Stomach (tissue), 4 donors: ENCODE data around the gene CCDC14.

Source experiments
- EP300 ChIP-seq: sonication (generic); formaldehyde crosslinking; IDR thresholded peaks from one replicate; pipeline ENCODE4 v1.6.1; 2017; ENCODE audit warnings: antibody characterized with exemption
- POLR2A ChIP-seq, 4 donors: fragments of 450-650 bp; IDR thresholded peaks; one replicate each; pipeline ENCODE4 v1.6.1; 2016; ENCODE audit warnings: antibody characterized with exemption in 4 of 4, control low read depth in 2 of 4, mild to moderate bottlenecking in 1 of 4, moderate library complexity in 1 of 4
- POLR2AphosphoS5 ChIP-seq, 3 donors: sonication (generic); formaldehyde crosslinking; IDR thresholded peaks; one replicate each; pipeline ENCODE4 v1.6.1; 2016; ENCODE audit warnings: antibody characterized with exemption in 3 of 3
- TF ChIP-seq, protein P1 (sequence below), 7 experiments: fragments of 450-650 bp in 4 of 7; fragments of 200-600 bp in 3 of 7; sonication (generic) in 3 of 7; IDR thresholded peaks; one replicate each; pipeline ENCODE4 v1.5.1; 2016 to 2019; ENCODE audit warnings: antibody characterized with exemption in 7 of 7, control low read depth in 2 of 7, mild to moderate bottlenecking in 1 of 7

GRCh38 chr3:123920383-123920782, 40.6 kb downstream of the CCDC14 start:
- TF ChIP-seq, protein P1, sequence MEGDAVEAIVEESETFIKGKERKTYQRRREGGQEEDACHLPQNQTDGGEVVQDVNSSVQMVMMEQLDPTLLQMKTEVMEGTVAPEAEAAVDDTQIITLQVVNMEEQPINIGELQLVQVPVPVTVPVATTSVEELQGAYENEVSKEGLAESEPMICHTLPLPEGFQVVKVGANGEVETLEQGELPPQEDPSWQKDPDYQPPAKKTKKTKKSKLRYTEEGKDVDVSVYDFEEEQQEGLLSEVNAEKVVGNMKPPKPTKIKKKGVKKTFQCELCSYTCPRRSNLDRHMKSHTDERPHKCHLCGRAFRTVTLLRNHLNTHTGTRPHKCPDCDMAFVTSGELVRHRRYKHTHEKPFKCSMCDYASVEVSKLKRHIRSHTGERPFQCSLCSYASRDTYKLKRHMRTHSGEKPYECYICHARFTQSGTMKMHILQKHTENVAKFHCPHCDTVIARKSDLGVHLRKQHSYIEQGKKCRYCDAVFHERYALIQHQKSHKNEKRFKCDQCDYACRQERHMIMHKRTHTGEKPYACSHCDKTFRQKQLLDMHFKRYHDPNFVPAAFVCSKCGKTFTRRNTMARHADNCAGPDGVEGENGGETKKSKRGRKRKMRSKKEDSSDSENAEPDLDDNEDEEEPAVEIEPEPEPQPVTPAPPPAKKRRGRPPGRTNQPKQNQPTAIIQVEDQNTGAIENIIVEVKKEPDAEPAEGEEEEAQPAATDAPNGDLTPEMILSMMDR (IDR thresholded peaks at IDR 0.05): no peak
- TF ChIP-seq POLR2A (IDR thresholded peaks at IDR 0.05): no peak
- no peak for TF ChIP-seq POLR2AphosphoS5 (IDR thresholded peaks at IDR 0.05)
- no peak for TF ChIP-seq EP300
